GM21423 (cell line): ENCODE results near the gene NAPA.

Experiments used
- ATAC-seq: cut with Tn5 transposase; IDR thresholded peaks from one replicate; pipeline ENCODE4 v1.9.1; 2021; ENCODE audit warnings: mild to moderate bottlenecking, moderate library complexity; ENCODE audit not compliant: unreplicated experiment

The NAPA gene

DNA sequence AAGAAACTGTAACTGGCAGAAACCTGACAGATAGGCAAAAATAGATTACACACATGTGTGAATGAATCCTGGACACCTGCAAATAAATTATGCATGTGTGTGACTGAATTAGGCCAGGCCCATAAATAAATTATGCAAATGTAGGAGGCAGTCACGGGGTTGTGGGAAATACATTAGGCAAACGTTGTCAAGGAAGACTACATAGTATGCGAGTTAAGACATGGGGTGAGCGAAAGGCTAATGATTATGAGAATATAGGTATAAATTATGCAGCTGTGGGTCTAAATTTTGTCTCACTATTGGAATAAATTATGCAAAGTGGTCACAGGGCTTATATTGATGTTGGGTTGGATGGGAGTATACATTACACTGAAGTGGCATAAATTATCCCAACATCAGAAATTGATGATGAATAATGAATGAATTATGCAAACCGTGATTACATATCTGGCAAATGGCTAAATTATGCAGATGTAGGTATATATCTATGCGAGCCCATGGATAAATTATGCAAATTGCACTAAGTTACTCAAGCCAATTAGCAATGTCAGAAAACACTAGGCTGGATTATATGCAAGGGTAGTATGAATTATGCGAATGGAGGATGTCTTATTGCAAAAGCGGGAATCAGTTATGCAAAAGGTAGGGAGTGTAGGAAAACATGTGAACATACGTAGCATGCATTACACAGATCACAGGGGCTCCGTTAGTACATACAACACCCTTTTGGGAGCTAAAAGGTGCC is 50.0 kb downstream of the NAPA start:
- ATAC-seq, result no peak

DNA sequence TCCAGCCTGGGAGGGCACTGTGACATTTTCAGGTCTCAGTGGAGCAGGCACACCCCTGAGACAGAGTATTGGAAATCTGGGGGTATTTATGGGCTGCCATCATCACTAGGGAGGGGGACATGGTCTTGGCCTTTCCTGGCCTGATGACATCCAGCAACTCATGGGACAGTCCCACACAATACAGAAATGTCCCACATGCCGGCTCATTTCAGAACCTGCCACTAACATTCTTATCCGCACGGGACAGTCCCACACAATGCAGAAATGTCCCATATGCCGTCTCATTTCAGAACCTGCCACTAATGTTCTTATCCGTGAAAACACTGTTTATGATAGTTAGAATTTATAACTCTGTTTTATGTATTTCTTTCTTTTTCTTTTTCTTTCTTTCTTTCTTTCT is 53.0 kb downstream of the NAPA start:
- no peak for ATAC-seq

DNA sequence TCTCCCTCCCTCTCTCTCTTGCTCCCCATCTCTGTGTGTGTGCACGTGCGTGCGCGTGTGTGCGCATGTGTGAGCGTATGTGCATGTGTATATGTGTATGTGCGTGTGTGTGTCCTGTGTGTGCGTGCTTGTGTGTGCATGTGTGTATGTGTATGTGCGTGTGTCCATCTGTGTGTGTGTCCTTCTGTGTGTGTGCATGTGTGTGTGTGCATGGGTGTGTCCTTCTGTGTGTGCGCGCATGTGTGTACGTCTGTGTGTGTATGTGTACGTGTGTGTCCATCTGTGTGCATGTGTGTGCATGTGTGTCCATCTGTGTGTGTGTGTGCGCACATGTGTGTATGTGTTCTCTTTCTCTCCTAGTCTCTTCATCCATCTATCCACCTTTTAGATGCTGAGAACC is 55.4 kb downstream of the NAPA start:
- ATAC-seq, result no peak

DNA sequence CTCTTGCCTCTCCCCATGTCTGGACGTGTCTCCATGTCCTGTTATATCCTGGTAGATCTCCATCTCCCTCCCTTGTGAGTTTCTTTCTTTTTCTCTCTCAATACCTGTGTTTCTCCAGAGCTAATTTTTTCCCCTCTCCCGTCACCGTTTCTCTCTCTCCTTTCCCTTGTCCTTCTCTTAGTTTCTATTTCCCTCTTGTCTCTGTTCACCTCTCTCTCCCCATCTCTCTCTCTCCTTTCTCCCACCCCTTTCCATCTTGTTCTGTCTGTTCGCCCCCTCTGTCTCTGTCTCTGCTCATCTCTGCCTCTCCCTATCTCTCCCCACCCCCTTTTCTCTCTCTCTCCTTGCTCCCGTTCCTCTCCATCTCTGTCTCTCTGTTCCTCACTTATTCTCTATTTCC is 56.2 kb downstream of the NAPA start:
- no peak for ATAC-seq

DNA sequence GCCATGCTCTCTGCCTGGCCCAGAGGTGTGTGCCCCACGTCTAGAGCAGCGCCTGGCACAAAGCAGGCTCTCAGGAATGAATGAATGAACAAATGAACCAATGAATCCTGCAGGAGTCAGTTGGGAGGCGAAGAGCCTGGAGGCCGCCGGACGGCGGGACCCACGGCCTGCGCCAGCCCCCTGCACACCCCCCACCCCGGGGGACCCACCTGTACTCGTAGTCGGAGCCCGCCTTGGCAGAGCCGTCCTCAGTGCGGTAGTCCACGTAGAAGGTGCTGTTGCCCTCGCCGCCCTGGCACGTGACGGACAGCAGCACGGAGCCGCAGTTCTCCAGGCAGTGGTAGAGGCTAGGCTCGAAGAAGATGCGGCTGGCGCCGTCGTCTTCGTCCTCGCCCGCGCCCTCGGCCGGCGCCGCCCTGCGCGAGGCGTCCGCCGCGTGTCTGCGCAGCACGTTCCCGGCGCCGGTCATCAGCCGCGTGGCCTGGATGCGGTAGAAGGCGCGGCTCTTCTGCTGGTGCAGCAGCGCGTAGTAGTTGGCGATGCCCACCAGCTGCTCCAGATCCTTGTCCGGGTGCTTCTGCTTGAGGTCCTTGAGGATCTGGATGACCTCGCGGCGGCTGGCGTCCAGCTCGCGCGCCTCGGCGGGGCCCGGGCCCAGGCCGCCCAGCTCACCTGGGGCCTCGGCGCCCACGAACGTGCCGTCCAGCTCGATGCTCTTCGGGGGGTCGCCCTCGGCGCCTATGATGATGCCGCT is 58.0 kb downstream of the NAPA start:
- ATAC-seq, result no peak

DNA sequence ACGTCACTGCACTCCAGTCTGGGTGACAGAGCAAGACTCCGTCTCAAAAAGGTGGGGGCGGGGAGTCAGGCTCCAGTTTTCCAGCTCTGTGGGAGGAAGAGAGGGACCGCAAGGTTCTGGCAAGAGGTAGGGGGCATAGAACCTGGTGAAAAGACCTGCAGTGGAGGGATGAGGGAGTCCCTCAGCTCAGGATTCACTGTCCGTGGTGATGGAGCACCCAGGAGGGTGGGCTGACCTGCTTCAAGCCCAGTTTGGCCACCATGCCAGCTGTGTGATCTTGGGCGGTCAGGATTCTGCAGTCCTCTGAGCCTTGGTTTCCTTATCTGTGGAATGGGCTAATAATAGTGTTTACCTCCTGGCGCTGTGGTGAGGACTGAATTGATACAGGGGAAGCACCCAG is 64.4 kb downstream of the NAPA start:
- ATAC-seq, result no peak

DNA sequence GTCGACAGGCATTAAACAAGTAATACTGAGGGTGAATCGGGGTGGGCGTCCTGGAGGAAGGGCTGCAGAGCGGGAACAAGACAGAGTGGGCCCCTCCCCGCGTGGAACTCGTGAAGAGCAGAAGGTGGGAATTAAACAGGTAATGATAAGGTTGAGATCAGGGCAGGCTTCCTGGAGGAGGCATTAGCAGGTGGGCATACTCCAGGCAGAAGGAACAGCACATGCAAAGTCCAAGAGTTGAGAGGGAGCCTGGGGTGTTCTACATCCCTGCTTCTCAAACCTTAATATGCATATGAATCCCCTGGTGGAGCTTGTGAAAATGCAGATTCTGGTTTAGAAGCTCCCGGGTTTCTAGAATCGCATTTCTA is 66.5 kb downstream of the NAPA start:
- no peak for ATAC-seq

DNA sequence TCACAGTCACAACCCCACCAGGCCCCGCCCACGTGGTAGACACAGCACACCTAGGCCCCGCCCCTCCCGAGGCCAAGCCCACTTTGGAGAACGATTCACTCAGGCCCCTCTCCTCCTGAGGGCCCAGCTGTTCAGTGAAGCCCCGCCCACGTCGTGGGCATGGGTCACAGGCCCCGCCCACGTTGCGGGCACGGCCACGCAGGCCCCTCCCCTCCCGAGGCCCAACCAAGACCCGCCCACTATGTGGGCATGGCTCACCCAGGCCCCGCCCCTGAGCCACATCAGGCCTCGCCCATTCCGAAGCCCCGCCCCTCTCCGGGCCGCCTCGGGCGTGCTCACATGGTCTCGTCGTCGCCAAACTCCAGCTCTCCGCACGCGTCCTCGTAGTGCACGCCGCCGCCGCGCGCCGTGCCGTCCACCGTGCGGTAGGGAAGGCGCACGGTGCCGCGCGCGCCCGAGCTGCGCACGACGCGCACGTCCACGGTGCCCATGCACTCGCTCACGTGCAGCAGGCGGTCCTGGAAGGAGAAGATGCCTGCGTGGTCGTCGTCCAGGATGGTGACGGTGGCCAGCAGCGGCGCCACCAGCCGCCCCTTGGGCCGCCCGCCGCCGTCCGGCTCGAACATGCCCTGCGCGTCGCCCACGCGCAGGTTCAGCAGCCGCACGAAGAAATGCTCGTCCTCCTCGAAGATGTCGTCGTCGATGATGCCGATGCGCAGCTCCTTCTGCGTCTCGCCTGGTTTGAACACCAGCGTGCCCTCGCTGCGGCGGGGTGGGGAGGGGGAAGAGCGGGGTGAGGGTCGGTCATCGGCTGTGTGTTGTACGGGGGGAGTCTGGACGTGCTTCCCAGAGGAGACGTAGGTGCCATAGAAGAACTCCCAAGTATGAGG is 67.1 kb downstream of the NAPA start:
- no peak for ATAC-seq

DNA sequence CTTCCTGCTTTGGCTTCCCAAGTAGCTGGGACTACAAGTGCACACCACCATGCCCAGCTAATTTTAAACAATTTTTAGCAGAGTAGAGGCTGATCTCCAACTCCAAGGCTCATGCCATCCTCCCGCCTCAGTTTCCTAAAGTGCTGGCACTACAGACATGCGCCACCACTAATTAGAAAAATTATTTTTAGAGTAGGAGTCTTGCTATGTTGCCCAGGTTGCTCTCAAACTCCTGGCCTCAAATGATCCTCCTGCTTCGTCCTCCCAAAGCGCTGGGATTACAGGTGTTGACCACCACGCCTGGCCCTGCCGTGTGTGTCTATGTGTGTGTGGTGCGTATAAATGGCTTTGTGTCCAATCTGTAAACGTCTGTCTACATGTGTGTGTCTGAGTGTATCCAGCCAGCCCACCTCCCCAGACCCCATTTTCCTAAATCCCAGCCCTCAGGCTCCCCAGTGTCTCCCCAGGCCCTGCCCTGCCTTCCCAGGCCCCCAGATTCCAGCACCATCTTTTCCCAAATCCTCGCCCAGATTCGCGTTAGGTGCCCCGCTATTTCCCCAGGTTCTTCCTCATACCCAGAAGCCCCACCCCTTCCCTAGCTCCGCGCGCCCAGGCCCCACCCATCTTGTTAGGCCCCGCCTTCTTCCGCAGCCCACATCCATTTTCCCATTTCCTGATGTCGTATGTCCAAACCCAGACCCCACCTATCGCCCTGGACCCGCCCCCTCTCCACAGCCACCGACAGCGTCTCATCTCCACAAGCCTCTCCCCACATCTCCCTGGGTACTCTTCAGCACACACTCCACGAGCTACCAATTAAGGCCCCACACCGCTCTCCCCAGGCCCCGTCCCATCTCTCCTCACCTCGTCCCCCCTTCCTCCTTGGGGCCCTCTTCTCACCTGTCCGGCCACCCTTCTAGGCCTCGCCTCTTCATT is 68.1 kb downstream of the NAPA start:
- ATAC-seq, result no peak

DNA sequence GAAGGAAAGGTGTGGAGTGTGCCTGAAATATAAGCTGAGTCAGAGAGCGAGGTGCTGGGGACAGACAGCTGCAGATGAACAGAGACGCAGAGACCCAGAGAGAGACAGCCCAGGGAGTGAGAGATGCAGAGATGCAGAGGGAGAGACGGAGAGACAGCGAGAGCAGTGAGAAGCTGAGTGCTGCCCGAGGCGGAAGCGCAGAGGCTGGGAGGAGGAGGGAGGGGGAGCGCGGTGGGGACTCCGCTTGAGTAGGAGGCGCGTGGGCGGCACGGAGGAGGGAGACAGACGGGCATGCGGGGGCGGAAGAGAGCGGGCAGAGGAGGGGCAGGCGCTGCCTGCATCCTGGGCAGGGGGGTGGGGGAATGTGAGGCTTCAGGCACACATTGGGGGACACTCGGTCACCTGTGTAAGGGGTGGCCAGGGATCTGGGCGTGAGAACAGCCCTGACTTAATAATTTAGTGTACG is 68.9 kb downstream of the NAPA start:
- no peak for ATAC-seq

DNA sequence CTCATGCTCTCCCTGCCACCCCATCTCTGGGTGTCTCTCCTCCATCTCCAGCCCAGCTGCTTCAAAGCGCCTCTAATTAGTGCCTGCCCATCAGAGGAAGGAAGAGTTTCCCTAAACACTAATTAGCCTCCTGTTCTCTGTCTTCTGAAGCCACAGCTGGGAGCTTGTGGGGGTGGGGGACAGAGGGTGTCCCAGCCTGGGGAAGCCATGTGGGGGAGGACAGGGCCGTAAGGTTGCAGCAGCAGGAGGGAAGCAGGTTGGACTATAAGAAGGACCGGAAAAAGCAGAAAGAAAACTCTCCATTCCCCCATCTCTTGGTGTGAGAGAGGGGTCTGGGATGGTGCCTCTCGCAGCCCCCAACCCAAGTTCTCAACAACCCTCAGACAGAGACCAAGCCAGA is 69.3 kb downstream of the NAPA start:
- ATAC-seq, result no peak

DNA sequence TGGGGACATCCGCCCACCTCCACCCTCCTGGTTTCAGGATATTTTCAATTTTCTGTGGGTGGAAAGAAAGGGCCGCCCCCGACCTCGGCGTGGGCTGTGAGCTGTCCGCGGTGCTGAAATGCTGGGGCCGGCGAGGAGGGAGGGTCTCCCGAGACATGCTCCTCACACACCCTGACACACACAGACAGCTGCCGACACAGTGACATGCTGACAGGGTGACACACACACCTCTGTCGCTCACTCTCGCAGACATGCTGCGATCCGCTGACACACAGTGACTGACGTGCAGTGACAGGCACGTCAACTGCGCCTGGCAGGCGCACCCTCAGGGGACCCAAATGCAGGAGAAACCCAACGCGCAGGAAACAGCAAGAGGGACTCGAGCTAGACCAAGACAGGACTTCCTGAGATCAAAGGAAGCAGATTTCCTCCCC is 70.5 kb downstream of the NAPA start:
- no peak for ATAC-seq

DNA sequence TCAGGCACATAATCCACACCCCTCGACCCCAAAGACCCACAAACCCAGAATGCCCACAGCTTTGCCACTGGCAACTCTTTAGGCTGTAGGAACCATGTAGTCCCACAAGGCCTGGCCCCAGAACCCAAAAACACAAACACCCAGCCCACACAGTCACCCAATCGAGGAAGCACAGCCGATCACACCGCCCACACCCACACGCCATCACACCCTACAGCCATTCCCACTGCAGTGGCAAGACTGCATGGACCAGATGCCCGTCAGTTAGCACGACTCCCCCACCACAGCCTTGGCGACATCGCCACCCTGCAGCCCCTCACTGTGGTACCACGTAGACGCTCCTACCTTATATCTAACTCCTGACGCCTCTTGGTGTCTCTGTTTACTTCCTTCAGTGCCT is 71.5 kb downstream of the NAPA start:
- ATAC-seq, result no peak

DNA sequence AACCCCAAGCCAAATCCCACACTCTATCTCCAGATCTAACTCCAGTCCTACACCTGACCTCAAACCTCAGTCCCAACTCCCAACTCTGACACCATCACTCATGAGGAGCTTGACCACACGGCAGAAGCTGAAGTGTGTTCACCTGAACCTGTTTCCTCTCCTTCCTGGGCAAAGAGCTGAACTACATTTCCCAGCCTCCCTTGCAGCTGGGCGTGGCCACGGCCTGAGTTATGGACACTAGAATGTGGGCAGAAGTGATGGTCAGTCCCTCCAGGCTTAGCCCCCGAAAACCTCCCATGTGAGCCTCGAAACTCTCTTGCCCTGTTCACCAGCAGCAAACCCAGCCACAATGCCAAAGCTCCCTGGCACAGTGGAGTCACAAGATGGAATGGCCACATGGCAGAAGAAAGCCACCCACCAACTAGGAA is 76.1 kb downstream of the NAPA start:
- ATAC-seq, result no peak
